GM21423 (cell line): Measurements from ENCODE around the gene RNF224.

Source experiments
- ATAC-seq: cut with Tn5 transposase; IDR thresholded peaks from one replicate; pipeline ENCODE4 v1.9.1; 2021; ENCODE audit warnings: mild to moderate bottlenecking, moderate library complexity; ENCODE audit not compliant: unreplicated experiment

The RNF224 gene

GRCh38 chr9:137213160-137214060, 13.9 kb upstream of the RNF224 start:
- no peak for ATAC-seq

DNA sequence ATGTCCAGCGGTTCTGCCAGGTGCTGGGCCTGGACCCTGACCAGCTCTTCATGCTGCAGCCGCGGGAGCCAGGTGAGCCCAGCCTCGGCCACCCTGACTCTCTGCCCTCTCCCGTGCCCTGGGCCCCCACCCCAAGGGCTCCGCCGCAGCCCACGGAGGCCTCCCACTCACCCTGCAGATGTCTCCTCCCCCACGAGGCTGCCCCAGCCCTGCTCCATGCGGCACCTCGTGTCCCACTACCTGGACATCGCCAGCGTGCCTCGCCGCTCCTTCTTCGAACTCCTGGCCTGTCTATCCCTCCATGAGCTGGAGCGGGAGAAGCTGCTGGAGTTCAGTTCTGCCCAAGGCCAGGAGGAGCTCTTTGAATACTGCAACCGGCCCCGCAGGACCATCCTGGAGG, 12.7 kb upstream of the RNF224 start:
- no peak for ATAC-seq

DNA sequence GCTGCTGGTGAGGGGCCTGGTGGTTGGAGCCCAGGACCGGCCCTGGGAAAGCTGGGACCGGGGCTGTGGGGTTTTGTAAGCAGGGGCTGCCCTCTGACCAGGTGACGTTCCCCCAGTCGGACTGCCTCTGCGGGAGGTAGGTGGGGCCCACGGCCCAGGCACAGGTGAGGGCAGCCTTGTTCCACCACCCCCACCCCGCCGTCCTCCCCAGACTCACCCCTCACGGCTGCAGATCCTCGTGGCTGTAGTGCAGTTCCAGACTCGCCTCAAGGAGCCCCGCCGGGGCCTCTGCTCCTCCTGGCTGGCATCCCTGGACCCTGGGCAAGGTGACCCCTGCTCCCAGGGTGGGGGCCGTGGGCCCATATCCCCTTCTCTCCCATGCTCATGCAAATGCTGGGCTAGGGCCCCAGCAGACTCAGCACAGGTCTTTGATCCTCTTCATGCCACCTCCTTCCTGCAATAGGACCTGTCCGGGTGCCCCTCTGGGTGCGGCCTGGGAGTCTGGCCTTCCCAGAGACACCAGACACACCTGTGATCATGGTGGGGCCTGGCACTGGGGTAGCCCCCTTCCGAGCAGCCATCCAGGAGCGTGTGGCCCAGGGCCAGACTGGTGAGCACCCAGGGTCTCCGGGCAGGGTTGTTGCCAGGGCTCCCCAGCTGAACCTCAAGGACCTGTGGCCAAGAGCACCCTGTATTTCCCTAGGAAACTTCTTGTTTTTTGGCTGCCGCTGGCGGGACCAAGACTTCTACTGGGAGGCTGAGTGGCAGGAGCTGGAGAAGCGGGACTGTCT, 11.9 kb upstream of the RNF224 start:
- ATAC-seq: no peak

DNA sequence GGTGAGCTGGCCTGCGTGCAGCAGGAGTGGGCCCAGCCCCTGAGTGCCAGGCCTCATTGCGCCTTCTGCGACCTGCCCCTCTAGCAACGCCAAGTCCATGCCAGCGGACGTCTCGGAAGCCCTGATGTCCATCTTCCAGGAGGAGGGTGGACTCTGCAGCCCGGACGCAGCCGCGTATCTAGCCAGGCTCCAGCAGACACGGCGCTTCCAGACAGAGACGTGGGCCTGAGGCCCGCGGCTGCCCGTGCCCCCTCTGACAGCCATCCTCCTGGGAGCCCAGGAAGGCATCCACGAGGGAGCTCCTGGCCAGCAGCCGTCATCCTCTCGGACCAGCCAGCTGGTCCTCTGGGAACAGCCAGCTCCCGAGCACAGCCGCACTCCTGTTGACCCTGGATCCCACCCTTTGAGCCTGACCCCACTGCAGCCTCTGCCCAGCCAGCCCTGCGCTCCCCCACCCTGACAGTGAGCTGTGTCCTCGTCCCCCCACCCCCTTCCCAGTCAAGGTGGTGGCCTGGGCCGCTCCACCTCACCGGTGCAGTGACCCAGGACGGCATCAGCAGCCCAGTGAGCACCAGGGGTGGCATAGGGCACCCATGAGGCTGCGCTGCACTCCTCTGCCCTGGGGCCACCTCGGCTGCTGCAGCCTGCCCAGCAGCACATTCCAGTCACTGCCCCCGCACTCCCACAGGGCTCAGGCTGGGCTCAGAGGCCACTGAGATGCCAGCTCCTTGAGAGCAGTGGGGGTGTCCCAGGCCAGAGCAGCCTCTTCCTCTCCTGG, 10.9 kb upstream of the RNF224 start:
- ATAC-seq: no peak

DNA sequence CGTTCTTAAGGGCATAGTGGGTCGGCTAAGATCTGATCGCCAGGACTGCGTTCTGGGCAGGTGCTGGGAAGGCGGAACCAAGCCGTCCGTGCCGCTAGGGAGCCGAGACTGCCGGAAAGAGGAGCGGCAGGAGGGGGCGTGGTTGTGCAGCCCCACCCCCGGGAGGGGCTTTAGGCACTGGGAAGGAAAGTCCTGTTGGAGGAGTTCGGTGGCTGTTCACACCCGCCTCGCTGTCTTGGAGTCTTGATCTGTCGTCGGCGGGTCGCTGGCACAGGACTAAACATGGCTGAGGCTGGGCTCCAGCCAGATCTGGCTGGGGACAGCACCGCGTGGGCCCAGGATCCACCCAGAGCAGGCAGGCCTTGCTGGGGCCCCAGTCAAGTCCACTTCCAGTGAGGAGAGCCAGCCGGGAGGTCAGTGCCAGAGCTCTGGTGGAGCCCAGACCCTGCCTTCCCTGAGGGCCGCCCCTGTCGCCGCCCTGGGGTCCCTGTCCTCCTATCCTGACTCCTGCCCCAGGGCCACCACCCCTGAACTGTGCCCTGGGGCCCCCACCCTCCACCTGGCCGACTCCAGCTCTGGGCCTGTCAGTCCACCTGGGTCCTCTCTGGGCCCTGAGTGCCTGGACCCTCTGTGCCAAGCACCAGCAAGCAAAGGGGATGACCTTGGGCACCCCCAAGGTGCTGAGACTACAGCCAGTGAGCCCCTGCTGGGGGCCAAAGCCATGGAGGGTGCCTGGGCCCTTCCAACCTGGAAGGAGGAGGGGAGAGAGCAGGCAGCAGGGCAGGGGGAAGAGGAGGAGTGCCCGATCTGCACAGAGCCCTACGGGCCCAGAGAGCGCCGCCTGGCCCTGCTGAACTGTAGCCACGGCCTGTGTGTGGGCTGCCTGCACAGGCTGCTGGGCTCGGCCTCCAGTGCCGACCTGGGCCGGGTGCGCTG, 9.8 kb upstream of the RNF224 start:
- ATAC-seq: no peak

DNA sequence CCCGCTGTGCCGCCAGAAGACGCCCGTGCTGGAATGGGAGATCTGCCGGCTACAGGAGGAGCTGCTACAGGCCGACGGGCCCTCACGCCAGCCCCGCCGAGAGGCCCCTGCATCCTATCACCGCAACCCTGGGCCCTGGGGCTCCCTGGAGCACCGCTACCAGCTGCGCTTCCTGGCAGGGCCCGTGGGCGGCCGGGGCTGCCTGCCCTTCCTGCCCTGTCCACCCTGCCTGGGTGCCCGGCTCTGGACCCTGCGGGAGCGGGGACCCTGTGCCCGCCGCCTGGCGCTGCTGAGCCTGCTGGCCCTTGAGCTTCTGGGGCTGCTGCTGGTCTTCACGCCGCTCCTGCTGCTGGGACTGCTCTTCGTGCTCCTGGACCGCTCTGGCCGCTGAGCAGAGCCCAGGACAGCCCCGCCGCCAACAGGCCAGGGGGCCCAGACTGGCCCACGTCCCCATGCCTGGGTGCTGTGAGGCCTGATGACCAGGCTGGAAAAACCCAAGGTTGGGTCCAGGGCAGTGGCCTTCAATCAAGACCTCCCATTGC, 9.0 kb upstream of the RNF224 start:
- no peak for ATAC-seq

- no peak for ATAC-seq
Measured at GRCh38 chr9:137218754-137219271, 8.5 kb upstream of the RNF224 start.

- no peak for ATAC-seq
Measured at GRCh38 chr9:137219757-137220316, 7.5 kb upstream of the RNF224 start.

- ATAC-seq: no peak
Measured at GRCh38 chr9:137220317-137221094, 6.8 kb upstream of the RNF224 start.

- no peak for ATAC-seq
Measured at GRCh38 chr9:137221095-137221505, 6.2 kb upstream of the RNF224 start.

DNA sequence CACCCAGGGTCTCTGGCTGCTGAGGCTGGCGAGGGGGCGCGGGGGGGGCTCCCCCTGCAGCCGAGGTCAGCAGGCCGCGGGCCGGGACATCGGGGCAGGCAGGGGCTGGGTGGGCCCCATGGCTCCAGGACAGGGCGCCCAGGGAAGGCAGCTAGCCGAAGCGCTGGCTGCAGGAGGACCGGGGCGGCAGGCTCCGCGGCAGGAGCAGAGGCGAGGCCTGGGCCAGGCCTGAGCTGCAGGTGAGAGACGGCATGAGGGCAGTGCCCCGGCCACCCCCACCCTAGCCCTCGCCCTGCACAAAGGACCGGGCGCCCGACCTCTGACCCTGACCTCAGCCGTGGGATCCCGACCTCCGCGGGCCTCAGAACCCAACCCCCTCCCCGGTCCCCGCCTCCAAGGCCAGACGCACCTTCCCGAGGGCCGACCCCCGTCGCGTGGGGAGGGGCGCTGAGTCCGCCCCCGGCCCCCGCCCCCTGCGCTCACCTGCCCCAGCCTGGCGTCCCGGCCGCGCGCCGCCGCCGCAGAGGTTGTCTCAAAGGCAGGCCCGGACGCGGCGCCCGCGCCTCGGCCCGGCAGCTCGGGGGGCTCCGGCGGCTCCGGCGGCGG, 5.7 kb upstream of the RNF224 start:
- no peak for ATAC-seq

GRCh38 chr9:137222190-137223077, 4.9 kb upstream of the RNF224 start, which contains the start of gene RNF208:
TSS of gene RNF208 (minus strand) at chr9:137222240. CDS start at chr9:137221212, 1,028 bp downstream.
- ATAC-seq: no peak

- ATAC-seq: peak; percentile 77
Measured at GRCh38 chr9:137223078-137223970, 4.0 kb upstream of the RNF224 start.

DNA sequence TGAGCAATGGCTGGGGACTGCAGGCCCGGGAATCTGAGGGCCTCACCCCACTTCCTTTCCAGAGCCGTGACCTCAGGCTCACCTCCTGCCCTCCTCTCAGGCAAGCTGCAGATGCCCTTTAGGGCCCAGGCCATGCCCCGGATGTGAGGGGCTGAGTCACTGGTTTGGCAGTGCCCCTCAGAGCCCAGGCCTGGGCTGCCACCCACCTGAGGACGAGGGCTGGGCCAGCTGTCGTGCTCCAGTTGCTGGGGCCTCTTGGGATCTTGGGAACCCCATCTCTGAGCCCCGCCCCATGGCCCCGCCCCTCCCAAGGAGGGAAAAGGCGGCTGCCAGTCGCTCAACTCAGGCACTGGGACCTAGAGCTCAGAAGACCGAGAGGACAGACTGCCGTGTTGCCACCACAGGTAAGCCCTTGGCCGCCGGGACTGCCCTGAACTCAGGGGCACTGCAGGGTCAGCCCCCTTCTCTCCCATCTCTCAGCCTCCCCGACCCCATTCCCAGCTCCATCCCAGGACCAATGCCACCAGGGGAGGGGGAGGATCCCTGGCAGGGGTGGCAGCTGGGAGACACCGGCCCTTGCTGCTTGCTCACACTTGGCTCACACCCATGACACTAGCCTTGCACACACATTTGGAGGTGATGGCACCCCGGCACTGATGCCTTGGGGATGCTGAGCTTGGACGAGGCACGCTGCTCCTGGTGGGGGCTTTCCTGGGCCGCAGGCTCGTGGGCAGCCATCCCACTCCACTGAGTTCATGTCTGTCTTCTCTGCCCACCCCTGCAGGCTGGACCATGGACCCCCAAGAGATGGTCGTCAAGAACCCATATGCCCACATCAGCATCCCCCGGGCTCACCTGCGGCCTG, 2.2 kb upstream of the RNF224 start, which contains the start of gene CYSRT1:
CYSRT1 (plus strand) TSS at position 345 of the 865 bp plus-strand sequence; CDS start at position 793, 448 bp downstream.
- ATAC-seq: no peak
